NCI-H1105 (cell line): ENCODE results near the gene CNTROB.
A peak's percentile ranks its signal among the peaks of the same experiment; 100 is the strongest.
"Not testable (repeated sequence)": the region's sequence is repeated elsewhere in the genome, so short reads cannot be mapped to it uniquely, and the experiment has no call there.

Source experiments
- DNase-seq: peaks from one replicate; lab custom pipeline; 2025; lab: John Stamatoyannopoulos, UW

CNTROB gene

DNA sequence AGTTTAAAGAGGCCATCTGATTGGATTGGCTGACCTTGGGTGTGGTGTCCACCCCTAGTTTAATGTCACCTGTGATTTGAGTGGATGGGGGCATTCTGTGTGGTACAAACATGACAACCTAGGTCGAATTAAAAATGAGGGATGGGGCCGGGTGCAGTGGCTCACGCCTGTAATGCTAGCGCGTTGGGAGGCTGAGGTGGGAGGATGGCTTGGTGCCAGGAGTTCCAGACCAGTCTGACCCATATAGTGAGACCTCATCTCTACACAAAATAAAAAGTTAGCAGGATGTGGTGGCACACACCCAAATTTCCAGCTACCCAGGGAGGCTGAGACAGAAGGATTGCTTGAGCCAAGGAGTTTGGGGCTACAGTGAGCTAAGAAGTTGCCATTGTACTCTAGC, 14.4 kb downstream of the CNTROB start:
- DNase-seq: no peak

DNA sequence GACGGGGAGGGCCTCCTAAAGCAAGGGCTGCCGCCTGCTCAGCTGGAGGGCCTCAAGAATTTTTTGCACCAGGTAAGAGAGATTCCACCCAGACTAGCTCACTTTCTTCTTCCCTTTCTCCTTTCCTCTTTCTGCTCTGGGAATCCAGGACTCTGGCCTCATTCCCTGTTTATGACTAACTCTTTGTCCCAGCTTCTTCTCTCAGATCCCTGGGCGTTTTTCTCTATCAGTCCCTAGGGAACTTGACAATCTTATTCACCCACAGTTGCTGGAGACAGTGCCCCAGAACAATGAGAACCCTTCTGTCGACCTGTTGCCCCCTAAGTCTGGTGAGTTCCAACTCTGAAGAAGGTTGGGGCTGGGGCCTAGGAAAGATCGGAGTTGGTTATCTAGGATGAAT, 15.6 kb downstream of the CNTROB start:
- no peak for DNase-seq

DNA sequence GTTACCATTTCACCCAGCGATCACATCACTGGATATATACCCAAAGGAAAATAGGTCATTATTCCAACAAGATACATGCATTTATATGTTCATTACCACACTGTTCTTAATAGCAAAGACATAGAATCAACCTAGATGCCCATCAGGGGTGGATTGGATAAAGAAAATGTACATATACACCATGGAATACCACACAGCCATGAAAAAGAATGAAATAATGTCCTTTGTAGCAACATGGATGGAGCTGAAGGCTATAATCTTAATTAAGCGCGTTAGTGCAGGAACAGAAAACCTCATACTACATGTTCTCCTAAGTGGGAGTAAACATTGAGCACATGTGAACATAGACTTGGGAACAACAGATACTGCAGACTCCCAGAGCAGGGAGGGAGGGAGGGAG, 18.6 kb downstream of the CNTROB start:
- DNase-seq: no peak

DNA sequence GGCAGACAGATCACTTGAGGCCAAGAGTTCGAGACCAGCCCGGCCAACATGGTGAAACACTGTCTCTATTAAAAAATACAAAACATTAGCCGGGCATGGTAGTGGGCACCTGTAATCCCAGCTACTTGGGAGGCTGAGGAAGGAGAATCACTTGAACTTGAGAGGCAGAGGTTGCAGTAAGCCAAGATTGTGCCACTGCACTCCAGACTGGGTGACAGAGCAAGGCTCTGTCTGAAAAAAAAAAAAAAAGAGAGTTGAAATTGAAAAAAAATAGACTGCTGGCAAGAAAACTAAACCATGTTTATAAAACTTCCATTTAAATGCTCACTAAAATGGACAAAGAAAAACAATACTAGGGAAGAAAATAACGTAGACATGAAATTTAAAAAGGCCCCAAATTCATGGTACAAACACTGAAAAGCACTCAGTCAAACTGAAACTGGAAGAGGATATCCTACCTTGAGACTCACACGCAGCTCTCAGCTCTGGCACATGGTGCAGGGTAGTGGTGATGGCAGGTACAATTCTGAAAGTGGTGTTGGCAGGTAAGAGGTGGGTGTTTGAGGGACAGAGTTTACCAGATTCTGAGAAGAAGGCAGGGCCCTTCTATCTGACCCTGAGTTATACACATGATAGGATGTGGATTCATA, 19.3 kb downstream of the CNTROB start:
- no peak for DNase-seq

DNA sequence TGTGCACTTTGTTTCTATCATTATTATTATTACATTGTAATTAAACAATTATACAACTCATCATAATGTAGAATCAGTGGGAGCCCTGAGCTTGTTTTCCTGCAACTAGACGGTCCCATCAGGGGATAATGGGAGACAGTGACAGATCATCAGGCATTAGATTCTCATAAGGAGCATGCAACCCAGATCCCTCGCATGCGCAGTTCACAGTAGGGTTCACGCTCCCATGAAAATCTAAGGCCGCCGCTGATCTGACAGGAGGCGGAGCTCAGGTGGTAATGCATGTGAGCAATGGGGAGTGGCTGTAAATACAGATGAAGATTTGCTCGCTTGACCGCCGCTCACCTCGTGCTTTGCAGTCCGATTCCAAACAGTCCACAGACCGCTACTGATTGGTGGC, 21.3 kb downstream of the CNTROB start:
- not testable (repeated sequence) for DNase-seq

DNA sequence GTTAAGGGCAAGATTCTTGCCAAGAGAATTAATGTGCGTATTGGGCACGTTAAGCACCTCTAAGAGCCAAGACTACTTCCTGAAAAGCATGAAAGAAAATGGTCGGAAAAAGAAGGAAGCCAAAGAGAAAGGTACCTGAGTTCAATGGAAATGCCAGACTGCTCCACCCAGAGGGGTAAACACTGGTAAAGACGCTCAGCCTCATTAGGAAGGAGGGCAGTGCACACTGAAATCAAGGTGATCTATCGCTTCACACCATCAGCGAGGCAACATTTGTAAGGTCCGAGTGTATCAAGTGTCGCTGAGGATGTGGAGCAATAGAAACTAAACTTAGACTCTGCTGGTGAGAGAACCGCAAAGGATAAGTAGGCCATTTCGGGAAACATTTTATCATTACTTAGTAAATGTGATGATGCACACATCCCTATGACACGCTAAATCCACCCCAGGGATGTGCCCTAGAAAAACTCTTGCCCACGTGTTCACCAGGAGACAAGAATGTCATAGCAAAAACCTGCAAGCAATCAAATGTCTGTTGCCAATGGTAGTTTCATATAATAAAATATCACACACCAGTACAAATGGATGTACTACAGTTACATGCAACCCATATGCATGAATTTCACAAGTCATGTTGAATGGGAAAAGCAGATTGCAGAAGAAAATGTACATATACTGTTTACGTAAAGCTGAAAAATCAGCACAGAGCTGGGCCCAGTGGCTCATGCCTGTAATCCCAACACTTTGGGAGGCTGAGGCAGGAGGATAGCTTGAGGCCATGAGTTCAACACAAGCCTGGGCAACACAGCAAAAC, 23.6 kb downstream of the CNTROB start:
- no peak for DNase-seq

DNA sequence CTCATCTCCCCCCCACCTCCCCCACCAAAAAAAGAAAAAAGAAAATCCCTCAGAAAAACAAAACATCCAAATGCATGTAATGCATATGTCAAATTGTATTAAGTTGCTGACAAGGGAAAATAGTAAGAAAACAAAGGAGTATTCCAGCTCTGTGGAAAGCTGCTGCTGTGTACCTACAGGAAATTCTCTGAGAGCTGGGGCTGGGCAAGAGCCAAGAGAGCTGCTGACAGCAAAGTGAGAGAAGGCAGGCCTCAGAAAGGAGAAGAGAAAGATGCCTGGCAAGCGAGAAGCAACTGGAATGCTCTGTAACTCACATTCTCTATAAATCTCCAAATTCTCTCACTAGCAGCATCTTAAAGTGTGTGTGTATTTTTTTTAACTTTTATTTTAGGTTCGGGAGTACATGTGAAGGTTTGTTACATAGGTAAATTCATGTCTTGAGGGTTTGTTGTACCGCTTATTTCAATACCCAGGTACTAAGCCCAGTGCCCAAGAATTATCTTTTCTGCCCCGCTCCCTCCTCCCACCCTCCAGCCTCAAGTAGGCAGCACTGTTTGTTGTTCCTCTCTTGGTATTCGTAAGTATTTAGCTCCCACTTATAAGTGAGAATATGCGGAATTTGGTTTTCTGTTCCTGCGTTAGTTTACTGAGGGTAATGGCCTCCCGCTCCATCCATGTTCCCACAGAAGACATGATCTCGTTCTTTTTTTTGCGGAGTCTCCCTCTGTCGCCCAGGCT, 24.4 kb downstream of the CNTROB start:
- no peak for DNase-seq

DNA sequence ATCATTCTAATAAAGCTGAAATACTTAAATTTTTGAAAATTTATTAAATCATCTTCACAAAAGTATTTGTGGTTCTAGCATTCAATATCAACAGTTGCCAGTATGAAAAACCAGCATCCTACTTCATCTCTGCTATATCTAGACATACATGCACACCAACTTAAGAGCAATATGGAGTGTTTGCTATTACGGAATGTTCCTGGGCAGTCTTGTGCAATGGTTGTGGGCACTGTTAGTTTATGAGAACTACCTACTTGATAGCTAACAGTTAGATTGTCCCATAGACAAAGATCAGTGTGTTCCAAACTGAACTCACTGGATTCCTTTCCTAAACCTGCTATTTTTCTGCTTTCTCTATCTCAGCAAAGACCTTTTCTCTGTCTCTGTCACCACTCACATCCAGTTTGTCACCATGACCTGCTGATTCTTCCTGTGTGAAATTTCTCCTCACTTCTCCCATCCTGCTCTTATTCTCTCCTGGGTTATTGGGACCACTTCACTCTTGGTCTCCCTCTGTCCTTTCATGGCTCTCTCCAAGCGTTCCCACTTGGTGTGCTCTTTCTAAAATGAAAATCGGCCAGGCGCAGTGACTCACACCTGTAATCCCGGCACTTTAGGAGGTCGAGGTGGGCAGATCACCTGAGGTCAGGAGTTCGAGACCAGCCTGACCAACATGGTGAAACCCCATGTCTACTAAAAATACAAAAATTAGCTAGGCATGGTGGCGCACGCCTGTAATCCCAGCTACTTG, 27.7 kb downstream of the CNTROB start:
- no peak for DNase-seq

DNA sequence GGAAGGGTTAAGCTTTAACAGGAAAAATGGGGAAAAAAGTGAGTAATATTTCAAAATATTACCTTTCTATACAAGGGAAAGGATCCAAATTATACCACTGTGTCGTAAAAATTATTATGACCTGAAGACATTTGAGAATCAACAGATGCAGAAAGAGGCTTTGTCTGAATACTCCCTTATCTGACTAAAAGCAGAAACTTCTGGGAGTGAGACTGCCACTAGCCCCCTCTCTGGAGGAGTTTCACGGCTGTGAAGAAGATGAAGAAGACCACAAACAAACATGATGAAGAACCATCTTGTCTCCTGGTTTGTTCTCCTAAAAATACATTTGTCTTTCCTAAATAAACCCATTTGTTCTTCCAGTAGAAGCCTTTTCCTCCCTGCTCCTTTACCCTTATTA, 29.4 kb downstream of the CNTROB start:
- DNase-seq: no peak

DNA sequence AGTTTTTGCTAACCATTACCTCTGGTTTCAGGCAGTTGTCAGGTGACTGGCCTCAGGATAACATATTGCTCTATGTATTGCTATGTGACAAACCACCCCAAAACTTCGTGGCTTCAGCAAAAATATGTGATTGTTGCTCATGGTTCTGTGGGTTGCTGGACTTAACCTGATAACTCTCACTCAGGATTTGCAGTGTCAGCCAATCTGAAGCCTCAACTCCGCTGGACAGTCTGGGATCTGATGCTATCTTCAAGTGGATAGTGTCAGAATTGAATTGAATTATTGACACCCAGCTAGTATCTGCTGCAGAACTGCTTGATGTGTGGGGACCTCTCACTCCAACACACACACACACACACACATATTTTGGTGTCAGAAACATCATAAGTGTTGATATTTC, 35.7 kb downstream of the CNTROB start:
- DNase-seq: no peak

DNA sequence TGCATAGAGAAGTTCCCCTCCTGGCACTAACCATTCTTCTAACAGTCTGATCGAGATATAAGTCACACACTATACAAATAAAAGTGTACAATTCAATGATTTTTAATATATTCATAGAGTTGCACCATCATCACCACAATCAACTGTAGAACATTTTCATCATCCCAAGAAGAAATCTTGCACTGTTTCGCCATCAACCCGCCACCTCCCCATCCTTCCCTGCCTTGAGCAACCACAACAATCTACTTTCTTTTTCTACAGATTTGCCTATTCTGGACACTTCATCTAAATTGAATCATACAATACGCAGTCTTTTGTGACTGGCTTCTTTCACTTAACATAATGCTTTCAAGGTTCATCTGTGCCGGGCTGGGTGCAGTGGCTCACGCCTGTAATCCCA, 37.4 kb downstream of the CNTROB start:
- no peak for DNase-seq

DNA sequence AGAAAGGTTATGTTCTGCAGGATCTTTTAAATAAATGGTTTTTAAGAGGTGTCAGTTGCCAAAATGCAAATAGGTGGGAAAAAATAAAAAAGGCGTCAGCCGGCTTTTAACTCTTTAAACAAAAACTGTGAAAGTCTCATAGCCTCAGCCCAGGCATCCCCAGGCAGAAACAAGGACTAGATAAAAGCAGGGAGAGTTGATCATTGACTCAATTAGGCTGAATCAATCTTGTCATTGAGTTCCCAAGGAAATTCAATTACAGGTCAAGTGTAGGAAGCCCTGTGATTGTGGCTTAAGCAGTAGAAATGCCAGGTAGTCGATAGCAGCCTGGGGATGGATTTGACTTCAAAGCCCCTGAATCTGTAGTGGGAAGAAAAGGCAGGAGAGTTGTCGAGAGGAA, 39.6 kb downstream of the CNTROB start:
- DNase-seq: no peak

DNA sequence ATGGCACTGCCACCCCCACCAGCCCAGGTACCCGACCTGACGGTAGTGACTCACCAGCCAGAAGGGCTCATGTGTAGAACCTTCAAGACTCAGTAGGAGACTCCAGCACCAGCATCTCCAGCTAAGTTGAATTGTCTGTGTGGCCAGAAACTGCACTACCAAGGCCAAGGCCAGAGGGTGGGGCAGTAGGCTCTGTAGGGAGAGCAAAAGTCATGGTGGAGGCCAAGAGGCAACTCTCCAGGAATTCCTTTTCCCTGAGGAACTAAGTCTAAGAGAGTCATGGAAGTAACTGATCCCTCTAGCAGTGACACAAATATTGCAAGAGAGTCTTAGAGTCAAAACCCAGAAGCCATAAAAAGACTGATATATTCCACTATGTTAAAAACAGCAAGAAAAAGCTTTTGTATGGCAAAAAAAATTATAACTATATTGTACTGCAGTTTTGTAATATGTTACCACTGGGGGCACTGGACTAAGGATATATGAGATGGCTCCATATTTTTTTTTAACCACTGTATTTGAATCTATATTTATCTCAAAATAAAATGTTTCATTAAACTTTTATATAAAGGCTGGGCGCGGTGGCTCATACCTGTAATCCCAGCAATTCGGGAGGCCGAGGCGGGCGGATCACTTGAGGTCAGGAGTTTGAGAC, 40.3 kb downstream of the CNTROB start:
- DNase-seq: no peak

DNA sequence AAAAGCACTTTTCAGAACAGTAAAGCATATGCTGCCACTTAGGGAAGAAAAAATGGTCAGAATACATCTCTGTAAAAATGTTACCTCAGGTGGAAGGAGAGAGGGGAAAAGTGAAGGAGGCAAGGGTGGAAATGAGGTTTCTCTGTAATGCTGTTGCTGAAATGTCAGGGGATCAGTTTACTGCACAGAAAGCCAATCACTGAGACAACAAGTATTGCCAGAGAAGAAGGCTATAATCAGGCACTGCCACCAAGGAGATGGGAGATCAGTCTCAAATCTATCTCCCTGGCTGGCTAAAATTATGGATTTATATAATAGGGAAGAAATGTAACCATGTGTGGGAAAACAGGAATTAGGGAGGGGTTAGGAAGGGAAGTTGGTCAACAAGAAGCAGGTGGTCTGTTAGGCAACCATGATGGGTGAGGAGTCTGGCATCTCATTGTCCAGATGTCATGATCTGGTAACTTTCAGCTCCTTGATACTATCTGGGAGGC, 42.7 kb downstream of the CNTROB start:
- no peak for DNase-seq

DNA sequence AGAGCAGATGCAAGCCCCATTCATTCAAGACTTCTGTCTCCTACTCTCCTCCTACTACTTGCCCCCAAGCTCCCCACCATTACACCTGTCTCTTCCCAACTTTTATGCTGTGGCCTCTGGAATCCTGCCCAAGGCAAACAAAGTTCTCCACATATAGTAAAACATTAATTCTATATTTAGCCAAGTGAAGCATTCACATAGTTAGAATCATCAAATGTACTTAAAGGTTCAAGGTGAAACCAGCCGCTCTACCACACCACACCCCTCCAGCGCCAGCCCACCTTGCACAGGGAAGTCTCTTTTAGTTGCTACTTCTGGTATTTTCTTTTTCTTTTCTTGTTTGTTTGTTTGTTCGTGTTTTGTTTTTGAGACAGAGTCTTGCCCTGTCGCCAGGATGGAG, 45.0 kb downstream of the CNTROB start:
- DNase-seq: no peak

DNA sequence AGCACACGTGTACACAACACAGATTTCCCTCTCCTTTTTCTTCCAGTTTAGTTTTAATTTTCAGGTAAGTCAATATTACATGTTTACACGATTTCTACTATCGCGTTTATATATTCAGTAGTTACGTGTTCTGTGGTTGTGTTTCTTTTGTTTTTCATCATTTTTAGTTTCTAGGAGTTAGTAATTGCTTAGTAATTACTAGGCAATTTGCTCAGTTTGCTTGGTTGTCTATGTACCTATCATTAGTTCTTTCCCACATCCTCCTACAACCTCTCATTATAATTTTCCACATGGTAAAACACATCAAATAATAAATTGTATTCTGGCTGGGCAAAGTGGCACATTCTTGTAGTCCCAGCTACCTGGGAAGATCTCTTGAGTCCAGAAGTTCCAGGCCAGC, 45.8 kb downstream of the CNTROB start:
- no peak for DNase-seq

DNA sequence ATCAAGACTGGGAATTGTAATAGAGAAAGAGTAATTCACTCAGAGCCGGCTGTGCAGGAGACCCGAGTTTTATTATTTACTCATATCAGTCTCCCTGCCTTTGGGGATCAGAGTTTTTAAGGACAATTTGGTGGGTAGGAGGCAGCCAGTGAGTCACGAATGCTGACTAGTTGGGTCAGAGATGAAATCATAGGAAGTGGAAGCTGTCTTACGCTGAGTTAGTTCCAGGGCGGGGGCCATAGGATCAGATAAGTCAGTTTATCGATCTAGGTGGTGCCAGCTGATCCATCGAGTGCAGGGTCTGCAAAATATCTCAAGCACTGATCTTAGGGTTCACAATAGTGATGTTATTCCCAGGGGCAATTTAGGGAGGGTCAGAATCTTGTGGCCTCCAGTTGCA, 50.2 kb downstream of the CNTROB start:
- no peak for DNase-seq

DNA sequence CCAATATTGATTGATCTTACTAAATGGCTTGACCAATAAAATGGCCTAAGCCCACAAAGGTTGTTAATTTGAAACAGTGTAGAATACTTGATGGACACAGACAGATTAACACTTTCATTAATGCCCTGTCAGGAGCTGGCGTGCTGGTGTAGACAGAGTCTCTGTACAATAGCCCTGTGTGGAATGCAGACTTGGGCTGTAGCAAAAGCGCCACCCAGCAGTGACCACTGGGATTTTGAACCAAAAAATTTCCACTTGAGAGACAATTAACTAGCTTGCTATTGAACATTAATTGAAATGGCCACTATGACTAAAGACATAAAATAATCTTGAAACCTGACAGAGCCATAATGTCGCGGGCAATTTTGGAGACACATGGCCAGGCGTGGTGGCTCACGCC, 50.7 kb downstream of the CNTROB start:
- no peak for DNase-seq

DNA sequence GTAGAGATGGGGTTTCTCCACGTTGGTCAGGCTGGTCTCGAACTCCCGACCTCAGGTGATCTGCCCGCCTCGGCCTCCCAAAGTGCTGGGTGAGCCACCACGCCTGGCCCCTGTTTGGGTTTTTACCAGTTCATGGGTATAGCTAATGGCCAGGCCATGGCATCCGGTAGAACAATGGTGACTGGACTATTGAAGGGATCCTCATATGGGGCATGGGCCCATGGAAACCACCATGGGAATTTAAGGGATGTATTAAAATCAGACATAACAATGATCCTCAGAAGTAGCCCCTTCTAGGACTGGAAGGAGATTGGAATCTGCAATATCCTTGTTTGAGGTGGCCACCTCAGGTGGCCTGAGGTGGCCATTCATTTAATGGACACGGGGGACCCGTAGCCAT, 52.9 kb downstream of the CNTROB start:
- no peak for DNase-seq

DNA sequence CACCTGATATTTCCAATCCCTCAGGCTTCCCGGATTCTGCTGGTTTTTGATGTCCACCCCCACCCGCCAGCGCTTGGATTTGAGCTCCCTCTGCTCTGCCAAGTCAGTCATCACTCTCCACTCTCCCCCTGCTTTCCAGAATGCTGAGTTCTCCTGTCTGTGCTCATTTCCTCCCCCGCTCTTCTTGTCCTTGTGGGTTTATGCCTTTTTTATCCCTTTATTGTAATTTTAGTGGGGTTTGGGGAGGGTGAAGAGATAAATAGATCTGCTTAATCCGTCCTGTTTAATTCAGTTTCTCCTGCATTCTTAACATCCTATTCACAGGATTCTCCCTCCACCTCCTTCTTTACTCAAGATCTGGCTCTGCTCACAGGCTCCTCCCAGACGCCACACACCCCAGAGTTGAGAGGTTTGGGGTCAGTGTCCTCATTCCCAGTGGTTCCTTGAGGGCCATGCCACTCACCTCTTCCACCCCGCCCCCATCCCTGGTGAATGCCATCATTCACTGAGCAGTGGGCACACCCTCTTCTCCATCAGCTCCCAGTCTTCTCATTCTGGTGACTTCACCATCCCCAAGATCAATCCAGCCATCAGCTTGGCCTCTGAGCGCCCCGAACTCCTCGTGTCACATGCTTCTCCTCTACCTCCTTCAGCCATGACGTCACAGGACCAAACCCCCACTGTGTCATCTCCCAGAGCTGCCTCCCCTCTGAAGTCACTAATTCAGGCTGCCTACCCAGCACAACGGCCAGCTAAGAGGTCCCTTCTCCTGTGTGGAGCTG, 55.3 kb downstream of the CNTROB start:
- no peak for DNase-seq

DNA sequence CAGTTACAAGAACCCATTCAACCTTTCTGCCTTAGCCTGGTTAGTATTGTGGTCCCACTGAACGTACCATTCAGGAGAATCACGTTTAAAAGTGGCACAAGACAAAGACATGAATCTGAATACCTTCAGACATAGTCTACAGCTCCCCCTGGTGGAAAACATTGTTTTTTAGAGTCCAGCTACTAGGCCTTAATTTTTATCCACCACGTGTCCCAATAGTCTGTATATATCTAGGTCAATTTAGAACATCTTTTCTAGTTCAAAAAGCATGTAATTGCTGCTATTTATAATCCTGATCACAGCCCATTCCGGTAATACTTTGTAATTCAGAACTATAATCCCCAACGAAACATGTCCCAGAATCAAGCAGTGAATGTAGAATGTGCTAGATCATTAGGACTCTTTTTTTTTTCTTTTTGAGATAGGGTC, 56.8 kb downstream of the CNTROB start:
- DNase-seq: peak; percentile 90
